ENCODE data around the gene PATL2.
"Not testable (repeated sequence)": the region's sequence is repeated elsewhere in the genome, so short reads cannot be mapped to it uniquely, and the experiment has no call there.

The PATL2 gene

GRCh38 chr15:44718927-44719292 lies 7.8 kb upstream of the PATL2 start:
- no peak for FAIRE-seq

- no peak for FAIRE-seq
Observed at GRCh38 chr15:44718180-44718926, 7.2 kb upstream of the PATL2 start.

- no peak for FAIRE-seq
Observed at GRCh38 chr15:44716983-44717602, 6.0 kb upstream of the PATL2 start.

GRCh38 chr15:44715797-44716334 lies 4.7 kb upstream of the PATL2 start:
- FAIRE-seq = no peak

- FAIRE-seq = no peak
Observed at GRCh38 chr15:44715142-44715796, 4.1 kb upstream of the PATL2 start.

- FAIRE-seq = peak; percentile 47
Observed at GRCh38 chr15:44713006-44713966, 2.2 kb upstream of the PATL2 start.

- no peak for FAIRE-seq
Observed at GRCh38 chr15:44712346-44713005, 1.4 kb upstream of the PATL2 start.

- FAIRE-seq = no peak
Observed at GRCh38 chr15:44711743-44712345, 721 bp upstream of the PATL2 start.

GRCh38 chr15:44710236-44711095 lies 657 bp downstream of the PATL2 start:
- FAIRE-seq = no peak

- FAIRE-seq = no peak
Observed at GRCh38 chr15:44706946-44707636, 4.0 kb downstream of the PATL2 start.

GRCh38 chr15:44706401-44706800 lies 4.7 kb downstream of the PATL2 start:
- FAIRE-seq = no peak

- no peak for FAIRE-seq
Observed at GRCh38 chr15:44705986-44706385, 5.1 kb downstream of the PATL2 start.

GRCh38 chr15:44700676-44701075 lies 10.4 kb downstream of the PATL2 start:
- not testable (repeated sequence) for FAIRE-seq

- FAIRE-seq = no peak
Observed at GRCh38 chr15:44698641-44699040, 12.5 kb downstream of the PATL2 start.

- no peak for FAIRE-seq
Observed at GRCh38 chr15:44697014-44697413, 14.1 kb downstream of the PATL2 start.

- FAIRE-seq = no peak
Observed at GRCh38 chr15:44695294-44695693, 15.8 kb downstream of the PATL2 start.

GRCh38 chr15:44694416-44694815 lies 16.7 kb downstream of the PATL2 start:
- FAIRE-seq = no peak

- no peak for FAIRE-seq
Observed at GRCh38 chr15:44692659-44693058, 18.5 kb downstream of the PATL2 start.

- not testable (repeated sequence) for FAIRE-seq
Observed at GRCh38 chr15:44690245-44690644, 20.9 kb downstream of the PATL2 start.

GRCh38 chr15:44689318-44689717 lies 21.8 kb downstream of the PATL2 start:
- not testable (repeated sequence) for FAIRE-seq
